GM23338 (cell line): ENCODE data around the gene AFAP1L2. TPM values are rescaled to one million over a fixed set of nuclear protein-coding genes. Genes with fewer than 3 reads are reported as not detected.

Experiments used
- ATAC-seq: fragments of 200-7000 bp; cut with Tn5 transposase; 3 replicates; pipeline ENCODE4 v1.9.1; 2020
- DNase-seq: peaks from one replicate; pipeline ENCODE4 v3.0.0-alpha.2; 2015; ENCODE audit warnings: low spot score
- H2AFZ ChIP-seq: fragments of 200-600 bp; sonication (generic); 2 replicates; pipeline ENCODE4 v1.8.0; 2016; ENCODE audit warnings: antibody characterized with exemption, mild to moderate bottlenecking, moderate library complexity
- H3F3A ChIP-seq: fragments of 200-600 bp; sonication (generic); replicated peaks from 2 replicates; pipeline ENCODE4 v1.8.0; 2017; ENCODE audit warnings: antibody characterized with exemption, mixed run types, low read depth
- H3K27ac ChIP-seq: fragments of 200-600 bp; sonication (generic); 2 replicates; pipeline ENCODE4 v1.6.1; 2016; ENCODE audit warnings: low read depth
- H3K27me3 ChIP-seq: fragments of 200-600 bp; sonication (generic); 2 replicates; pipeline ENCODE4 v1.8.0; 2016; ENCODE audit warnings: mild to moderate bottlenecking, mixed run types, moderate library complexity; ENCODE audit not compliant: insufficient read depth
- H3K36me3 ChIP-seq: fragments of 200-600 bp; sonication (generic); 2 replicates; pipeline ENCODE4 v1.8.0; 2016; ENCODE audit warnings: mild to moderate bottlenecking; ENCODE audit not compliant: insufficient read depth
- H3K4me1 ChIP-seq: fragments of 200-600 bp; sonication (generic); 2 replicates; pipeline ENCODE4 v1.8.0; 2016; ENCODE audit warnings: mild to moderate bottlenecking, moderate library complexity; ENCODE audit not compliant: insufficient read depth
- H3K4me2 ChIP-seq: fragments of 200-600 bp; sonication (generic); 2 replicates; pipeline ENCODE4 v1.7.1; 2017; ENCODE audit warnings: mixed run types
- H3K4me3 ChIP-seq: fragments of 200-600 bp; sonication (generic); 2 replicates; pipeline ENCODE4 v1.6.1; 2016; ENCODE audit warnings: mixed run types
- H3K79me2 ChIP-seq: fragments of 200-600 bp; sonication (generic); replicated peaks from 2 replicates; pipeline ENCODE4 v1.8.0; 2017; ENCODE audit warnings: mild to moderate bottlenecking; ENCODE audit not compliant: insufficient read depth
- H3K9me2 ChIP-seq: fragments of 200-600 bp; sonication (generic); 2 replicates; pipeline ENCODE4 v1.8.0; 2017; ENCODE audit not compliant: insufficient read depth
- H4K20me1 ChIP-seq: fragments of 200-600 bp; sonication (generic); replicated peaks from 2 replicates; pipeline ENCODE4 v1.8.0; 2017; ENCODE audit warnings: mild to moderate bottlenecking; ENCODE audit not compliant: insufficient read depth
- H3K27ac Mint-ChIP-seq: 2 replicates; pipeline ENCODE4 v1.8.0; 2020; ENCODE audit warnings: inconsistent platforms, mild to moderate bottlenecking, moderate library complexity, mixed read lengths
- H3K27me3 Mint-ChIP-seq: 3 replicates; pipeline ENCODE4 v1.8.0; 2022; ENCODE audit warnings: low read depth, mild to moderate bottlenecking, moderate library complexity, mixed read lengths, inconsistent platforms; ENCODE audit not compliant: insufficient read depth, poor library complexity
- H3K36me3 Mint-ChIP-seq: 3 replicates; pipeline ENCODE4 v1.8.0; 2021; ENCODE audit warnings: low read depth, mild to moderate bottlenecking, inconsistent platforms, moderate library complexity, mixed read lengths
- H3K4me1 Mint-ChIP-seq: 3 replicates; pipeline ENCODE4 v1.8.0; 2020; ENCODE audit warnings: mild to moderate bottlenecking, inconsistent platforms, mixed read lengths
- H3K4me3 Mint-ChIP-seq: 3 replicates; pipeline ENCODE4 v1.8.0; 2021; ENCODE audit warnings: moderate library complexity, mild to moderate bottlenecking, inconsistent platforms, mixed read lengths
- H3K9me3 Mint-ChIP-seq: 3 replicates; pipeline ENCODE4 v1.8.0; 2020; ENCODE audit warnings: moderate library complexity, mild to moderate bottlenecking, inconsistent platforms, mixed read lengths
- ETS1 ChIP-seq: IDR thresholded peaks from 2 replicates; pipeline ENCODE4 v1.6.1; 2016; ENCODE audit warnings: antibody characterized with exemption
- EZH2 ChIP-seq: fragments of 200-600 bp; sonication (generic); IDR thresholded peaks from one replicate; pipeline ENCODE4 v1.8.0; 2017; ENCODE audit warnings: antibody characterized with exemption, mild to moderate bottlenecking, low read depth; ENCODE audit not compliant: unreplicated experiment
- POLR2AphosphoS5 ChIP-seq: IDR thresholded peaks from 2 replicates; pipeline ENCODE4 v1.6.1; 2016; ENCODE audit warnings: antibody characterized with exemption, low read depth
- ZNF462 ChIP-seq: fragments of 250-450 bp; sonication (Bioruptor Pico); IDR thresholded peaks from 2 replicates; pipeline ENCODE4 v1.5.0; 2020; ENCODE audit warnings: mild to moderate bottlenecking, moderate library complexity
- polyA plus RNA-seq: library from polyadenylated mRNA; unstranded; fragments of >200 nt; fragmentation: Nextera tagmentation; extraction: Ambion mirVana; gene quantifications from 2 replicates; pipeline ENCODE4 v1.2.1, GENCODE V29; 2016
- total RNA-seq: library from RNA; depleted of rRNA; stranded (reverse); fragments of >200 nt; shearing (Covaris generic); gene quantifications from 2 replicates; pipeline ENCODE4 v1.2.3, GENCODE V29; 2014
- TF ChIP-seq, protein P1 (sequence below), 2 experiments: fragments of 200-600 bp in 1 of 2; sonication (generic) in 1 of 2; conservative IDR thresholded peaks; 2 replicates each; pipeline versions ENCODE4 v1.5.1 to v1.6.1; 2016 to 2017; ENCODE audit warnings: antibody characterized with exemption in 2 of 2, low read depth in 2 of 2, mild to moderate bottlenecking in 2 of 2, moderate library complexity in 1 of 2

Gene AFAP1L2
- total and polyA plus RNA-seq, 2 experiments from 2014 or later = 2.3 to 6.5 TPM

DNA sequence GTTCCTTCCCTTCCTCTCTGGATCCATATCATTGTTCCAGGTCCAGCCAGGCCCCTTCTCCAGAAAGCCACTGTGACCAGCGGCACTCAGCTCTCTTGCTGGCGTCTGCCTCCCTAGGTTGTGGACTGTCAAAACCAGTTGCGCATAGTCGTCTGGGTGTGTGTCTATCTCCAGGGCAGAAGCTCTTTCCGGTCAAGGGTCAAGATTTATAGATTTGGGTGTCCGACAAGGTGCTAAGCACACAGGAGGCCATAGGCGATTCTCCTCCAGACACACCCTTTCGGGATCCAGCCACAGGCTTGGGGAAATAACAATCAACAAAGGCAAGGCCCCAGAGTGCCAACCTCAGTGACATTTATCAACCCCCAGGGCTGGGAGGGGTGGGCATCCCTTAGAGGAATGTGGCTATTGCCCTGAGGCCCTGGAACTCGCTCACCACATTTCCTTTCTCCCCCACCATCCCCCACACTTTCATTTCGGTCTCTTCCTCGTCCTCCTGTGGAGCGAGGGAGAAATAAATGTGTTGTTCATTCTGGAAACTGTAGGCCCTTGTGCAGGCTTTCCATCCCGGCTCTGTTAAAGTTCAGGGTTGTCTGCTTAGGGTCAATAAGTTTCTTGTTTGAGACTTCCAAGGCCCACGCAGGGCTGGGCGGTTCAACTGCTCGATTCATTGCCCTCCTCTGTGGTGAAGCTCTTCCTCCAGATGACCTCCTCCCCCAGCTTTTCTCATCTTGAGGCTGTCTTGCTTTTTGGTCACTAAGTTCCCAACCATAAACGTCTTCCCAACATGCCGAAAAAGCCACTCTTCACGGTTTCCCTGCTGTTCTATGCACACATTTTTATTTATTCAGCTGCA is 57.9 kb downstream of the AFAP1L2 start (continued):
- TF ChIP-seq ZNF462 (CRISPR knock-in tag) (no peak), ETS1 (no peak), EZH2 (no peak)
- TF ChIP-seq, protein P1, sequence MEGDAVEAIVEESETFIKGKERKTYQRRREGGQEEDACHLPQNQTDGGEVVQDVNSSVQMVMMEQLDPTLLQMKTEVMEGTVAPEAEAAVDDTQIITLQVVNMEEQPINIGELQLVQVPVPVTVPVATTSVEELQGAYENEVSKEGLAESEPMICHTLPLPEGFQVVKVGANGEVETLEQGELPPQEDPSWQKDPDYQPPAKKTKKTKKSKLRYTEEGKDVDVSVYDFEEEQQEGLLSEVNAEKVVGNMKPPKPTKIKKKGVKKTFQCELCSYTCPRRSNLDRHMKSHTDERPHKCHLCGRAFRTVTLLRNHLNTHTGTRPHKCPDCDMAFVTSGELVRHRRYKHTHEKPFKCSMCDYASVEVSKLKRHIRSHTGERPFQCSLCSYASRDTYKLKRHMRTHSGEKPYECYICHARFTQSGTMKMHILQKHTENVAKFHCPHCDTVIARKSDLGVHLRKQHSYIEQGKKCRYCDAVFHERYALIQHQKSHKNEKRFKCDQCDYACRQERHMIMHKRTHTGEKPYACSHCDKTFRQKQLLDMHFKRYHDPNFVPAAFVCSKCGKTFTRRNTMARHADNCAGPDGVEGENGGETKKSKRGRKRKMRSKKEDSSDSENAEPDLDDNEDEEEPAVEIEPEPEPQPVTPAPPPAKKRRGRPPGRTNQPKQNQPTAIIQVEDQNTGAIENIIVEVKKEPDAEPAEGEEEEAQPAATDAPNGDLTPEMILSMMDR (conservative IDR thresholded peaks at IDR 0.05; ENCODE audit: low read depth in 2 of 2) = no peak

- ATAC-seq (no peak), DNase-seq (no peak)
- no peak overlapping the region for H3K27ac ChIP-seq
- Mint-ChIP-seq H3K4me3 (no peak overlapping the region), H3K27ac (no peak overlapping the region), H3K9me3 (no peaks in the 10 kb centered on the region), H3K36me3 (no peaks in the 10 kb centered on the region), H3K27me3 (peaks cover 7% of the 10 kb centered on the region), H3K4me1 (peaks cover 25% of the 10 kb centered on the region)
- no peak overlapping the region for H3K4me2 ChIP-seq
- H2AFZ ChIP-seq = no peak overlapping the region
- H3K36me3 ChIP-seq = no peaks in the 10 kb centered on the region
- H3F3A ChIP-seq = no peaks in the 10 kb centered on the region
- H3K79me2 ChIP-seq = no peaks in the 10 kb centered on the region
- no peaks in the 10 kb centered on the region for H4K20me1 ChIP-seq
- 0 out of 2 replicates have a peak, but pooled peaks cover 3% of the 10 kb centered on the region for H3K4me1 ChIP-seq
- no peaks in the 10 kb centered on the region for H3K9me2 ChIP-seq
- H3K4me3 ChIP-seq = no peak overlapping the region
- H3K27me3 ChIP-seq = no peaks in the 10 kb centered on the region
- TF ChIP-seq POLR2AphosphoS5 (no peak), ZNF462 (CRISPR knock-in tag) (no peak)
Observed at GRCh38 chr10:114345701-114346100, 58.6 kb downstream of the AFAP1L2 start.
